ENCODE results near the gene ROBO1.

Gene ROBO1

DNA sequence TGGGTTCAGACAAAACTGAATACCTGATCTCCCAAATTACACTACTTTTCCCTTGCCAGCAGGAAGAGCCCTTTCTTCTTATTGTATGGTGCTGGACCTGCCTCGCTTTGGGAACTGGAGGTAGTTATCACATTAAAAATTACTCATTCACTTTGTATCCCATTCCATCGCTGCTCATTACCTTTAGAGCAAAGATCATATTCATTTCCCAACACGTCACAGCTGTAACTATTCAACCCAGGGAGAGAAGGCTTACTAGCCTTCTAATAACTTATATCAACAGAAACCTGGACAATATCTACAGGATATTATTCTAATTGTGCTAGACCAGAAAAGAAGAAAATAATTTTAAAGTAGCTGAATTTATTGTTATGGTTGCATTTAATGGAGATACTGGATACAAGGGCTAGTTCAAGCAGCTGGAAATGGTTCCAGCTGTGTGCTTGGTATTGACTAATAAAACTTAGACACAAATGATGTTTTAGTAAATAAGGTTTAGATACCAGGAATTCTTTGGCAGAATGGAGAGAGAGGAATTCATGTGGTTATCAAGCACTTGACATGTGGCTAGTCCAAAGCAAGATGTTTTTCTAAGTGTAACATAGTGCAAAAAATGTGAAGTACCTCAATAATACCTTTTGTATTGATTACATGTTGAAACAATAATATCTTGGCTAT is 656.3 kb downstream of the ROBO1 start:
- Histone ChIP-seq H3K9ac (ENCODE audit: insufficient read length) (no peak overlapping the region), H3K27ac (no peak overlapping the region), H3K36me3 (ENCODE audit: insufficient read depth, low read length) (no peaks in the 10 kb centered on the region), H3K4me3 (no peak overlapping the region), H3K9me3 (ENCODE audit: low read depth, low read length) (no peaks in the 10 kb centered on the region)
- no peak for DNase-seq (ENCODE audit: low read depth, low spot score)
- TF ChIP-seq FOXP2 (optimal IDR thresholded peaks at IDR 0.05; ENCODE audit: control extremely low read depth, extremely low read length, insufficient read depth) (no peak), POLR2AphosphoS5 (IDR thresholded peaks at IDR 0.05; ENCODE audit: borderline replicate concordance, low read depth, low read length) (no peak), EZH2 (IDR thresholded peaks at IDR 0.05) (no peak)

DNA sequence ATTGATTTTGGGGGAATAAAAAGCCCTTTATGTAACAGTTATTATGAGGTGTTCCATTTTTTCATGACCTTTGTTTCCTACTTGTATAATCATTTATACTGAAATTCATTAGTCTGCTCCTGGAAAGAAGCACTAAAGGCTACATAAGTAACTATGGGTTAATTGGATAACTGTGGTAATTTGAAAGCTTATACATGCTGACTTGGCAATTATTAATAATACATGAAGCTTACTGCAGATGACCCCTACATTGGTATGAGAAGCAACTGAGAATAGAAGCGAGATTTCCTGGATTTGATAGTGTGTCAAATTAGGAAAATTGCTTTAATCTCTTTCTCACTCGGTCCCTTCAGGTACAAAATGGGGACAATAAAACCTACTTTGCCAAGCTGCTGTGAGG is 658.0 kb downstream of the ROBO1 start:
- TF ChIP-seq EZH2 (IDR thresholded peaks at IDR 0.05) = no peak
- TF ChIP-seq FOXP2 (optimal IDR thresholded peaks at IDR 0.05; ENCODE audit: control extremely low read depth, extremely low read length, insufficient read depth) = no peak
- TF ChIP-seq POLR2AphosphoS5 (IDR thresholded peaks at IDR 0.05; ENCODE audit: borderline replicate concordance, low read depth, low read length) = no peak
- H3K27ac ChIP-seq = no peak overlapping the region
- H3K9ac ChIP-seq (ENCODE audit: insufficient read length) = no peak overlapping the region
- no peak overlapping the region for H3K4me3 ChIP-seq
- no peaks in the 10 kb centered on the region for H3K9me3 ChIP-seq (ENCODE audit: low read depth, low read length)
- no peak for DNase-seq (ENCODE audit: low read depth, low spot score)
- H3K36me3 ChIP-seq (ENCODE audit: insufficient read depth, low read length) = no peaks in the 10 kb centered on the region

DNA sequence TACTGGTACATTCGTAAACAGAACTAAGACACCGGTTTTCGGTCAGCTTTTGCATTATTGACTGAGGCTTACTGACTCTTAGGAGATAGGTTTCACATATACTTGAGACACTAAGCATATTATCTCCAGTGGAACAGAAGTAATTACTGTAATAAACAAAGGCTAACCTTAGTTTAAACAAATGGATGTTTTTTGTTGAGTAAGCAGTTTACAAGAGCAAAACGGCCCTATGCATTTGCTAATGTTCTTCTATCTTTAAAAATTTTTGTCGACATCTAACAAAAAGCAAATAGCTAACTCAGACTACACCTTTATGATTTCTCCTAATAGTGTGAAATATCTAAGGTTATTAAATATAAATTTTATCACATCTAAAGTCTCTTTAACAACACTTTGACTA is 664.5 kb downstream of the ROBO1 start:
- H3K9me3 ChIP-seq (ENCODE audit: low read depth, low read length) = no peaks in the 10 kb centered on the region
- no peak overlapping the region for H3K4me3 ChIP-seq
- TF ChIP-seq EZH2 (IDR thresholded peaks at IDR 0.05) = no peak
- no peak for TF ChIP-seq FOXP2 (optimal IDR thresholded peaks at IDR 0.05; ENCODE audit: control extremely low read depth, extremely low read length, insufficient read depth)
- no peak for TF ChIP-seq POLR2AphosphoS5 (IDR thresholded peaks at IDR 0.05; ENCODE audit: borderline replicate concordance, low read depth, low read length)
- no peak for DNase-seq (ENCODE audit: low read depth, low spot score)
- no peaks in the 10 kb centered on the region for H3K36me3 ChIP-seq (ENCODE audit: insufficient read depth, low read length)
- no peak overlapping the region for H3K27ac ChIP-seq
- H3K9ac ChIP-seq (ENCODE audit: insufficient read length) = no peak overlapping the region

DNA sequence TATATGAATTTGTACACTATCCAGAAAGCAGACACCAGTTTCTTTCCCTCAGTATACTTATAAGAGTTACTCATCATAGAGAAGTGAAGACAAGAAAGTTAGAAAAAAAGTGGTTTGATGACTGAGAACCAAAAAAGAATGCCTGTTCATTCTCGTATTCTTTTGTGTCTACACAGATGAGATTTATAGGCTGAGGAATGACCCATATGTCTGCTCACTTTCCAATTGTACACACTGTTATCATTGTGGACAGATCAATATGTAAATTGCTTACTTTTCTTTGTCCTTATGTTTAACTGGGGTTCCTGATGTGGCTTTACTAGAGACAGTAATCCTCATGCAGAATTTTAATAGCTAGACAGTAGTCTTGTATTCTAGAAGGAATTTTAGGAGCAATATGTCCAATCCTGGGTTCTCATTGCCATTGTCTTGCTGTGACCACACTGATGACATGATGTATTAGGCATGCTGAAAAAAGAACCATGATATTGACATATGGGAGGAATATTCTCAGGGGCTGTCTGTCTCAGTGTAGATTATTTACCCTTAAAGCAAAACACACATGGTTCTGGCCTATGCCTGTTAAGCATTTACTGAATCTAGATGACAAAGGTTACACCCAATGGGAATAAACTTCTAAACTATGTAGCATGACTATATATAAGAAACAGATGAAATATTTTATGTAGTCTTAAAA is 669.7 kb downstream of the ROBO1 start:
- DNase-seq (ENCODE audit: low read depth, low spot score) = no peak
- H3K4me3 ChIP-seq = no peak overlapping the region
- no peak overlapping the region for H3K27ac ChIP-seq
- H3K36me3 ChIP-seq (ENCODE audit: insufficient read depth, low read length) = no peaks in the 10 kb centered on the region
- no peak overlapping the region for H3K9ac ChIP-seq (ENCODE audit: insufficient read length)
- H3K9me3 ChIP-seq (ENCODE audit: low read depth, low read length) = no peaks in the 10 kb centered on the region
- TF ChIP-seq POLR2AphosphoS5 (IDR thresholded peaks at IDR 0.05; ENCODE audit: borderline replicate concordance, low read depth, low read length) (no peak), FOXP2 (optimal IDR thresholded peaks at IDR 0.05; ENCODE audit: control extremely low read depth, extremely low read length, insufficient read depth) (no peak), EZH2 (IDR thresholded peaks at IDR 0.05) (no peak)

DNA sequence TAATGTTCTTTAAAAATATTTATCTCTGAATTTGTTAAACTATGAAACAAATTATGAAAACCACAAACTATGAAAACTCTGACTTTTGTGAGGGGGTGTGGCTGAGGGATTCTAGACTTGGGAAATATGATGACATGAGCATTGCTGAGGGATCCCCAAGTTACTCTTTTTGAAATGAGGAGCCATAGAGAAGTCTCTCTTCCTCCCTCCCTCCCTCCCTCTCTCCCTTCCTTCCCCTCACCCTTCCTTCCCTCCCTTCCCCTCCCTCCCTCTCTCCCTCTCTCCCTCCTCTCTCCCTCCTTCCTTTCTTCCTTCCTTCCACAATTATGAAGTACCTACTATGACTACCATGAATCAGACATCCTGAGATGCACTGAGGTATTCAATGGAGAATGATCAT is 673.1 kb downstream of the ROBO1 start:
- H3K9ac ChIP-seq (ENCODE audit: insufficient read length) = no peak overlapping the region
- no peak overlapping the region for H3K4me3 ChIP-seq
- H3K36me3 ChIP-seq (ENCODE audit: insufficient read depth, low read length) = no peaks in the 10 kb centered on the region
- DNase-seq (ENCODE audit: low read depth, low spot score) = no peak
- H3K9me3 ChIP-seq (ENCODE audit: low read depth, low read length) = no peaks in the 10 kb centered on the region
- H3K27ac ChIP-seq = no peak overlapping the region
- TF ChIP-seq POLR2AphosphoS5 (IDR thresholded peaks at IDR 0.05; ENCODE audit: borderline replicate concordance, low read depth, low read length) (no peak), EZH2 (IDR thresholded peaks at IDR 0.05) (no peak), FOXP2 (optimal IDR thresholded peaks at IDR 0.05; ENCODE audit: control extremely low read depth, extremely low read length, insufficient read depth) (no peak)

DNA sequence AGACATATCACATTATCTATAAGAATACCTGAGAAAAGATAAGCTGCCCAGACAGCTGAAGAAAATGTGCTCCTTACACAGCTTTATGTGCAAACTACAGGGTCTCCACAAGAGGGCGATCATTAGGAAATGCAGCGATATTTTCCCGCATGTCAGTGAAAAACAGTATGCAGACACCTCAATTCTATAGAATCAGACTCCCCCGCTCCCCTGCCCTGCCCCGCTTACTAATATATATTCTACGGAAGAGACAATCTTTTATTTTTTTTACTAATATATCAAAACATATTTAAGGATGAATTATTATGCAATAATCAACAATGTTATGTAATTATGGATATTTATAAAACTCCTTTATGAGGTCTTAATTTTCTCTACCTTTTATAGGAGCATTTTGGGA is 681.3 kb downstream of the ROBO1 start:
- peak; percentile 26 for DNase-seq (ENCODE audit: low read depth, low spot score)
- no peak overlapping the region for H3K4me3 ChIP-seq
- H3K36me3 ChIP-seq (ENCODE audit: insufficient read depth, low read length) = no peaks in the 10 kb centered on the region
- H3K9ac ChIP-seq (ENCODE audit: insufficient read length) = no peak overlapping the region
- no peaks in the 10 kb centered on the region for H3K9me3 ChIP-seq (ENCODE audit: low read depth, low read length)
- no peak overlapping the region for H3K27ac ChIP-seq
- no peak for TF ChIP-seq POLR2AphosphoS5 (IDR thresholded peaks at IDR 0.05; ENCODE audit: borderline replicate concordance, low read depth, low read length)
- TF ChIP-seq FOXP2 (optimal IDR thresholded peaks at IDR 0.05; ENCODE audit: control extremely low read depth, extremely low read length, insufficient read depth) = no peak
- no peak for TF ChIP-seq EZH2 (IDR thresholded peaks at IDR 0.05)

DNA sequence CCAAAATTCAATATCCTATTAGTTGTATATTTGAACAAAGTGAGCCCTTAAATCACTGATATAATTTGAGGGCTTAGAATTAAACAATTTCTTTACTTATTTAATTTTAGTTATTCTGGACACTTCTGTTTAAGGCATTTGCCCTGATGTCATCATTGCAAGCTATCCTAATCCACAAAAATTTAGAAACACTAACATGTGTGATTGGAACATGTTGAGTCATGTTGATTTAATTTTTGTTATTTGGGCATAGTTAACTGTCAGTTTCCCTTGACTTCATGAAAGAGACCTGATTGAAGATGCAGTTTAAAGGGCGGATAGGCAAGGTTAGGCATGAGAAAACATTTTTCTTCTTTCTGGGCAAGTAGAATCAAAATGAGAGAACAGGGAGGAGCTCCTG is 682.6 kb downstream of the ROBO1 start:
- Histone ChIP-seq H3K9me3 (ENCODE audit: low read depth, low read length) (no peaks in the 10 kb centered on the region), H3K27ac (no peak overlapping the region), H3K4me3 (no peak overlapping the region), H3K9ac (ENCODE audit: insufficient read length) (no peak overlapping the region), H3K36me3 (ENCODE audit: insufficient read depth, low read length) (no peaks in the 10 kb centered on the region)
- no peak for DNase-seq (ENCODE audit: low read depth, low spot score)
- no peak for TF ChIP-seq EZH2 (IDR thresholded peaks at IDR 0.05)
- TF ChIP-seq POLR2AphosphoS5 (IDR thresholded peaks at IDR 0.05; ENCODE audit: borderline replicate concordance, low read depth, low read length) = no peak
- TF ChIP-seq FOXP2 (optimal IDR thresholded peaks at IDR 0.05; ENCODE audit: control extremely low read depth, extremely low read length, insufficient read depth) = no peak

DNA sequence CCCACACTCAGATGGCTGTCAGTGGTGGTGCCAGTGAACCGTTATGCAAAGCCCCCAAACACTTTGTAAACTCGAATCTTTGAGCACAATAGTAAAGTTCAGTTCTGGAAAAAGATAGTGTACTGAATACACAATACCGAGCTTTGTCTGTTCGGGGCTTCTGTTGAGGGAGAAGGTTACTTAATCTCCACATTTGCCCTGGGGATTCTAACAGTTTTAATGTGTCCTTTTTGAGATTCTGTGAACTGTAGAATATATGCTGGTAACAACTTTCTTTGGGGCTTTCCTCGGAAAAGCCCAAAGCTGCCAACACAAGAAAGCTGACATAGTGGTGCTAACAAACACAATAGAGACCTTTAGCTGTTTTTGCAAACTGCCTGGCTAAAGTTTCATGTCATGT is 686.5 kb downstream of the ROBO1 start:
- TF ChIP-seq POLR2AphosphoS5 (IDR thresholded peaks at IDR 0.05; ENCODE audit: borderline replicate concordance, low read depth, low read length) (no peak), EZH2 (IDR thresholded peaks at IDR 0.05) (no peak), FOXP2 (optimal IDR thresholded peaks at IDR 0.05; ENCODE audit: control extremely low read depth, extremely low read length, insufficient read depth) (no peak)
- Histone ChIP-seq H3K9me3 (ENCODE audit: low read depth, low read length) (no peaks in the 10 kb centered on the region), H3K27ac (no peak overlapping the region), H3K9ac (ENCODE audit: insufficient read length) (no peak overlapping the region), H3K36me3 (ENCODE audit: insufficient read depth, low read length) (no peaks in the 10 kb centered on the region), H3K4me3 (no peak overlapping the region)
- no peak for DNase-seq (ENCODE audit: low read depth, low spot score)

Data from SK-N-MC (cell line).